Measurements from ENCODE around the gene TCF7.

The TCF7 gene

GRCh38 chr5:134177369-134178095 lies 63.1 kb downstream of the TCF7 start:
- no peak for DNase-seq (ENCODE audit: low read depth)

DNA sequence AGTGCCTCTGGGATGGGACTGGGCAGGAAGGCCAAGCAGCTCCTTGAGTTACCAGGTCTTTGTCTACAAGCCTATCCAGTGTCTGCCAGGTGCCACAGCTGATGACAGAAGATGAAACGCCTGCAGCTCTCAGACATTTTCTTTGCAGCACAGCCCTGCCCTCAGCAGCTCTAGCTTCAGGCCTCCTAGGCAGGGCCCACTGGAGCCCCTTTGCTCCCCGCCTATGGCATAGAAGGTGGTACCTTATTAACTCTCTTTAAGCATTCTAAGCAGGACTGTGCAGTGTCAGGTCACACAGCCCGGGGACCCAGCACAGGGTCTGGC lies 63.6 kb downstream of the TCF7 start:
- no peak for DNase-seq (ENCODE audit: low read depth)

GRCh38 chr5:134183481-134183880 lies 69.0 kb downstream of the TCF7 start:
- DNase-seq (ENCODE audit: low read depth), result no peak

DNA sequence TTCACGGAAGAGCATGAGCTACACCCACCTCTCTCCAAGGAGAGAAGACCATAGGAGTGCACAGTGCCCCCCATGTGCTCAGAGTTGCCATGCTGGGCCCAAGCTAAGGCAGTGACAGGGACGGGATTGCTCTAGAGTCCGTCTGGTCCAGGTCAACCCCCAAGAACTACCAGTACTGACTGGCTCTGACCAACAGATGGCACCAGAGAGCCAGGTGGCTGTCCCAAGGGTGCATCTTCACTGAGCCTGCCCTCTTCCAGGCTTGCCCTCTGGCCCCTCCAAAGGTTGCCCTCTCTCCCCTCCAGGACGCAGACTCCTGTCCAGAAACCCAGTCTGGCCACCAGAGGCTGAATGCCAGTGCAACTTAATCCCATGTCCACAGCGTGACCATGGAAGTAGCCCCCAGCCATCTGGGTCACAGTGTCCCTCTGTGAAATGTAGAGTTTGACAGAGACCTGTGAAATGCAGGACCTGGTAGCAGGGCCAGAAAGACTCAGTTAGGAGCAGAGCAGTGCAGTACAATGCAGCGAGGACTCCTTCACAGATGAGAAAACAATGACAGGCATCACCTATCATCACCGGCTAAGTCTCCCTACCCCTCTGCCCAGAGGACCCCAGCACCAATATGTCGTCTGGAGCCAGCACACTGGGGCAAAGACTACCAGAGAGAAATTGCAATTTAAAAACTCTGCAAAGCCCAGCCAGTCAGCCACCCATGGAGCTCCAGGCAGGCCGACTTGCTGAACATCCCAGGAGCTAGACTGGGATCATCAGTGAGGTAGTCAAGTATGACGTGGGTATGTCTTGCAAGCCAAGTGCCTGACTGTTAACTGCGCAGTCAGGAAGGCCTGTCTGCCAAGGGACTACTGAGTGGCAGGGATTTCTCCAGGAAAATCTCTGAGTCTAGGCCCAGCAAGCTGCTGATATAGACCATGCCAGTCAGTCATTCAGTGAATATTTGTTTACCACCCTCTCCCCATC lies 70.0 kb downstream of the TCF7 start:
- DNase-seq (ENCODE audit: low read depth), result peak; percentile 61

DNA sequence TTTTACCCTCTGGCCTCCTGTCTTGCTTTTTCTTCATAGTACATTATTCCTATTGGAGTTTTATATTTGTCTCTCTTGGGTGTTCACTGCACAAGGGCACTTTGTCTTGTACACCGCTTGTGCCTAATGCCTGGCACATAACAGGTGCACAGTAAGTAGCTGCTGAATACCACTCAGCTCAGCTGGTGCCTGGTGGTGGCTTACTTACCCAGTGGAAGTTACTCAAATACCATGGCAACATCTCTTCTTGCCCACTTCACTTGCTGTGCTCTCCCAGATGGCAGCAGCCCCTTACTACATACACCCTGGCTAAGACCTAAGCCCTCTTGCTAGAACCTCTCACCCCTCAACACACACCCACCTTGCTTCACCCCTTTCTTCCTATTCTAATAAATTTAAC lies 73.6 kb downstream of the TCF7 start:
- DNase-seq (ENCODE audit: low read depth), result no peak

GRCh38 chr5:134189031-134189430 lies 74.5 kb downstream of the TCF7 start:
- DNase-seq (ENCODE audit: low read depth), result no peak

GRCh38 chr5:134195666-134196065 lies 81.2 kb downstream of the TCF7 start:
- DNase-seq (ENCODE audit: low read depth), result no peak

Measured in activated T-cell treated with anti-CD3 and anti-CD28 coated beads for 48 hours (primary cell).